Mesenteric fat pad (tissue), 1 donor: Measurements from ENCODE around the gene SLC12A7. TPM values are rescaled to one million over a fixed set of nuclear protein-coding genes. Genes with fewer than 3 reads are reported as not detected.

Experiments used
- DNase-seq: peaks from one replicate; pipeline ENCODE4 v3.0.0-alpha.2; 2020; ENCODE audit warnings: low spot score
- total RNA-seq: library from RNA; stranded (reverse); fragmentation: NEBNext Ultra II Directional; extraction: Animal tissue kit (Norgen Biotek cat#: 25700); gene quantifications from one replicate; pipeline ENCODE4 v1.2.1, GENCODE V29; 2021
- donor health status: DM: yes; HTN: yes; CAD: no.

The SLC12A7 gene
- total RNA-seq, 1 donor from 2014 or later: 39.4 TPM

DNA sequence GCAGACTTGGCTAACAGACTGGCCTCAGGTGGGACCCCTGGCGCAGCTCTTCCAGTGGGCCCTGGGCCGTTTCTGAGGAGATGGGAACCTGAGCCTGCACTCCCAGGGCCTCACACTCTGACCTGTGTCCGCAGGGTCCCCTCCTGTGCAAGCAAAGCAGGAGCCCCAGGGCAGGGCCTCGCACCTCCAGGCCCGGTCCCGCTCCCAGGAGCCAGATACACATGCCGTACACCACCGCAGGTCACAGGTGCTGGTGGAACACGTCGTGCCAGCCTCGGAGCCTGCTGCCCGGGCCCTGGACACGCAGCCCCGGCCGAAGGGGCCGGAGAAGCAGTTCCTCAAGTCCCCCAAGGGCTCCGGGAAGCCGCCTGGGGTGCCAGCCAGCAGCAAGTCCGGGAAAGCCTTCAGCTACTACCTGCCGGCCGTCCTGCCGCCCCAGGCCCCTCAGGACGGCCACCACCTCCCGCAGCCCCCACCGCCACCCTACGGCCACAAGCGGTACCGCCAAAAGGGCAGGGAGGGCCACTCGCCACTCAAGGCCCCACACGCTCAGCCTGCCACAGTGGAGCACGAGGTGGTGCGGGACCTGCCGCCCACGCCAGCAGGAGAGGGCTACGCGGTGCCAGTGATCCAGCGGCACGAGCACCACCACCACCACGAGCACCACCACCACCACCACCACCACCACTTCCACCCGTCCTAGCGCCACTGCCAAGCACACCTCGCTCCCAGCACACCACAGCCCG, 74.0 kb downstream of the SLC12A7 start:
- DNase-seq: no peak

DNA sequence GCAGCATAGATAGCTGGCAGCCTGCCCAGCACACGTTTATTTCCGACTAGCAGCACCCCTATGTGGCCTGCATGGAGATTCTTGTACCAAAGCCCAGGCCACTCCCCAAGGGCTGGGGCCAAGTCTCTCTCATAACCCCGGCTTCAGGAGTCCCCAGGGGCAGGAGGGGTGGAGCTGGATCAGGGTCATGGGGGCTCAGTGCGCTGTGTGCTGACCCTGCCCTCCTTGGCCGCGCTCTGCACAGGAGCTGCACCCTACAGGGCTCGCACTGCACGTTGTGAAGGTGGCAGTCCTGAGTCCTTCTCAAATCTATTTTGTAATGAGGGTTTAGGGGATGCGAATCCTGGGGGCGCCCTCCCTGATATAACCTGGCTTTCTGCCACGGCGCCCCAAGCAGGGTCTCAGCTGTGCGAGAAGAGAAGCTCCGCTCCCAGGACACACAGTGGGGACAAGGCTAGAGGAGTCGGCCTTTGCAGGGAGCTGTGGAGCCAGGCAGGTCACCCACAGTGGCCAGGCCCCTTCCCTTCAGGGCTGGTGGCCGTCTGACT, 74.7 kb downstream of the SLC12A7 start:
- DNase-seq: no peak

DNA sequence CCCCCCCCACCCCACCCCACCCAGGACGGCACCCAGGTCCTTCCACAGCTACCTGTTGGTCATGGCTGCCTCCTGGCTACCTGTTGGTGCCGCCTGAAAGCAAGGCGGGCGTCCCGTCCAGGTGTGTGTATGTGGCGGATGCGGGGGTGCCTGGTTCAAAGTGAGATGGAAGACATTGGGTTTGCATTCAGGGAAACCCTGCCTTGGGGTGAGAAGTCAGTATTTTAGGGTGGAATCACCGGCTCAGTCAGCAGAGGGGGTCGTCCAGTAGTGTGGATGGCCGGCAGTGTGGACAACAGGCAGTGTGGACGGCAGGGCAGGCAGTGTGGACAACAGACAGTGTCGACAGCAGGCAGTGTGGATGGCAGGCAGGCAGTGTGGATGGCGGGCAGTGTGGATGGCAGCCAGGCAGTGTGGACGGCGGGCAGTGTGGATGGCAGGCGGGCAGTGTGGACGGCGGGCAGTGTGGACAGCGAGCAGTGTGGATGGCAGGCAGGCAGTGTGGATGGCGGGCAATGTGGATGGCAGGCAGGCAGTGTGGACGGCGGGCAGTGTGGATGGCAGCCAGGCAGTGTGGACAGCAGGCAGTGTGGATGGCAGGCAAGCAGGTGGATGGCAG, 75.2 kb downstream of the SLC12A7 start:
- no peak for DNase-seq

DNA sequence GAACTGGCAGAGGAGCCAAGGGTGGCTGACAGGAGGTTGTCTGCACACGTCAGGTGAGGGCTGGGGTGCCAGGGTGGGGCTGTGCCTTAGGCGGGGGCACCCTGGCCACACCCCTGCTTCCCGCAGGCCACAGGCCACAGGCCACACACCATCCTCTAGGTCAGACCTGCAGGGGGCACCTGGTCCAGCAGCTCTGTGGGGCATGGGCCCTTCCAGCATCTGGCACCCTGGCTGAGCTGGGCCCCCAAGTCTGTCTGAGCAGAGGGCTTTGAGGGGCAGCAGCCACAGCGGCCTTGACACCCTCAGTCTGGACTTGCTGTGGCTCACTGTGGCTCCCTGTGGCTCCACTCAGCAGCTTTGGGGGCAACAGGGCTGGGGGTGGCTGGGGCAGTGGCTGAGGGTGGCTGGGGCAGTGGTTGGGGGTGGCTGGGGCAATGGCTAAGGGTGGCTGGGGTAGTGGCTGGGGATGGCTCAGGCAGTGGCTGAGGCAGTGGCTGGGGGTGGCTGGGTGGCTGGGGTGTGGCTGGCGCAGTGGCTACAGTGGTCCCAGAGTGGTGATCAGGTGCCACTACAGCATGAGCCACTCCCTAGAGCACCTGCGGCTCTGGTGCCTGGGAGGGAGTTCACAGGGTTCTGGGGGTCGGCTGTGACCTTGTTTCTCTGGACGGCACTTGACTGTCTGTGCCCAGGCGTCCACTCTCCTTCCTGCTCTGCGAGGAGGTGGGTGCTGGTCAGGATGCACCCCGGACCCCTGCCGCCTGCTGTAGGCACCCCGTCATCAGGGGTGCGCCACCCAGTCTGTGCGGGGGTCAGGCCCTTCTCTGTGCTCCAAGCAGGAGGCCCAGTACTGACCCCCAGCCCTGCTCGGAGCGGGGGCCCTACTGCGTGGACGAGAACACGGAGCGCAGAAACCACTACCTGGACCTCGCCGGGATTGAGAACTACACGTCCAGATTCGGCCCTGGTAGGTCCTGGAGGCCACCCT, 76.2 kb downstream of the SLC12A7 start:
- no peak for DNase-seq

DNA sequence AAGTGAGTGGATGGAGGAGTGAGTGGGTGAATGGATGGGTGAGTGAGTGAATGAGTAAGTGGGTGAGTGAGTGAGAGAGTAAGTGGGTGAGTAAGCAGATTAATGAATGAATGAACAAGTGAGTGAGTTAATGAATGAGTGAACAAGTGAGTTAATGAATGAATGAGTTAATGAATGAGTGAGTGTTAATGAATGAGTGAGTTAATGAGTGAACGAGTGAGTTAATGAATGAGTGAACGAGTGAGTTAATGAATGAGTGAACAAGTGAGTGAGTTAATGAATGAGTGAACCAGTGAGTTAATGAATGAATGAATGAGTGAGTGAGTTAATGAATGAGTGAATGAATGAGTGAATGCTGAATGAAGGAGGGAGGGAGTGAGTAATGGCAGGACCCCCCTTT, 76.9 kb downstream of the SLC12A7 start:
- DNase-seq: no peak

DNA sequence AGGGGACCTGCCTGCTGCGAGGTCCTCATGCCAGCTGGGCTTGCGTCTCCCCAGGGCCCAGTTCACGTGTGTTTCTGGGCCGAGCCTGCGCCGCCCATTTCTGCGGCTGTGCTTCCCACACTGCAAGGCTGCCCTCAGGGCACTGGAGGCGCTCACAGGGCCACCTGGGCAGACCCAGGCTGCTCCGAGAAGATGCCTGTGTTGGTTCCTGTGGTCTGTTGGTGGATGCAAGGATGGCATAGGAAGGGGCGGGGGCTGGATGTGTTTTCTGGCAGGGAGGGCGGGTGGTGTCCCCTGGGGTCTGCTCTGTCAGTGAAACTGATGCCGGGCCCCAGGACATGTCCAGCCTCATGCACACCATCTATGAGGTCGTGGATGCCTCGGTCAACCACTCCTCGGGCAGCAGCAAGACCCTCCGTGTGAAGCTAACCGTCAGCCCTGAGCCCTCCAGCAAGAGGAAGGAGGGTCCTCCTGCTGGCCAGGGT, 77.4 kb downstream of the SLC12A7 start:
- DNase-seq: no peak

DNA sequence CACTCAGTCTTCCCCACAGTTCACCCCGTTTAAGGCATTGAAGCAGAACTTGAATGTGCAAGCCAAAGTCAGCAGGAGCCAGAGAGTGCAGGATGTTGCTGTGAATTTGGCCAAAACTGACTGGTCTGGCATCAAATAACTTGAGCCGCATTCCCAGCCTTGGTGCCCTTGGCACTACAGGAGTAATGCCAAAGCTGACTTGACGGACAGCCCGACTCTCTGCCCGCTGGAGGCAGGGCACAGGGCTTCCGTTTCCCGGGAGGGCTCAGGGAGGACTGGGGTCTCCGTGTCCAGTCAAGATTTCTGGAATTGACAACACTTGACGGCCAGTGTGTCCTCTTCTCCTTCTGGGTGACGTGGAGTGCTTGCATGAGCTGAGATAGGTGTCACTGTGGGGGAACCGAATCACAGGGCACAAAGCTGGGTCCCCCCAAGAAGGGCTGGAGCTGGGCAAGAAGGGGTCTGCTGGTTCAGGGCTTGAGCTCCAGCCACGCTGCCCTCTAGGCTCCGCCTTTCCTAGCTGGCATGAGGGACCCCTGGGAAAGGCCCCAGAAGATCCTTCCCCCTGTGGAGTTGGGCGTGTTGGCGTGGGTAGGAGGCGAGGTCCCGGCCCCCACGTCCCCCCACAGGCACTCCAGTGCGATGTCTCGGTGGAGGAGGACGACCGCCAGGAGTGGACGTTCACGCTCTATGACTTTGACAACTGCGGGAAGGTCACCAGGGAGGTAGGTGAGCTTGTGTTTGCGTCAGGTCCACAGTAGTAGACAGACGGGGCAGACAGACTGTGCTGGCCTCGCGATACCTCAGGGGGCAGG, 78.0 kb downstream of the SLC12A7 start:
- DNase-seq: no peak

DNA sequence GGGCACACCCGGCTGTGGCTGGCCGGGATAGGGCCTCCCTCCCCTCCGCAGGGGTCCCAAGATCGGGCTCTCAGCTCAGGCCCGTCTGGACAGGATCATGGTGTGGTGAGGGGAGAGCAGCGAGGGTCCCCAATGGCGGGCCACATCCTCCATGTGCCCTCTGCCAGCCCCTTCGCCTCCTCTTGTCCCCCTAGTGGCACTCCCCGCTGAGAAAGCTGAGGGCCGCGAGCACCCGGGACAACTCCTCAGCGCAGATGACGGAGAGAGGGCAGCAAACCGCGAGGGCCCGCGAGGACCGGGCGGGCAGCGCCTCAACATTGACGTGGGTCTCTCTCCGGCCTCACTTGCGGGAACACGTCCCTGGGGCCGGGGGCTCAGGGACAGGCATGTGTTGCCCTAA, 78.7 kb downstream of the SLC12A7 start:
- DNase-seq: no peak

DNA sequence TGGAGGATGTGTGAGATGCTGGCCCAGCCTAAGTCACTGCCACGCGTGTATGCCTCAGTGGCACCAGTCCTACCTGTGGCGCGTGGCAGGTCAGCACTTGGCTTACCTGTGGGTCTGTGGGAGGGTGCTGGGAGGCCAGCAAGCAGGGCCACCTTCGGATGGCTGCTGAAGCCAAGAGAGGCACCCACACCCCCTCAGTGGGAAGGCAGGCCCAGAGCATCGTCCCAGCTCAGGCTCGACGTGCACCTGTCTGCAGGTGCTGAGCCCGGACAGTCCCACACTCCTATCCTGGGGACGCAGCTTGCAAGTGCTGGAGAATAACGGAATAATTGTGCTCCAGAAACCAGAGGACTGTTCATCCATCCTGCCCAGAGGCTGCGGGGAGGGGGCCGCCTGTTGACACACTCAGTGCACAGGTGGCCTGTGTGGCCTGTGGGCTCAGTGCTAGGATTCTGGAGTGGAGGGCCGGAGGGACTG, 79.3 kb downstream of the SLC12A7 start:
- DNase-seq: no peak

DNA sequence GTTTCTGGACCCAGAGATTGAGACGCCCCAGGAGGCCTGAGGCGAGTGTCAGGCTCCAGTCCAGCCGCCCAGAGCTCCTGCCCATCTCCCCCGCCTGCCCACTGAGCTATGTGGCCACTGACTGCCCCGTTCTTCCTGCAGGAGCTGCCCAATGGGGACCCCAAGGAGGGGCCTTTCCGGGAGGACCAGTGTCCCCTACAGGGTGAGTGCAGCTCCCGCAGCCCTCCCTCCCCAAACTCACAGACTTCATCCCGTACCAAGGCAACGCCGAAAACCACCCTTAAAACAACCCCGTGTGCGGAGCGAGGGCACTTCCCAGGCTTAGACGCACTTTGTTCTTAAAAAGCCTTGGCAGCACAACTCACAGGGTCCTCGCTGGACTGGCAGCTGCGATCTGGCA, 79.9 kb downstream of the SLC12A7 start:
- no peak for DNase-seq

DNA sequence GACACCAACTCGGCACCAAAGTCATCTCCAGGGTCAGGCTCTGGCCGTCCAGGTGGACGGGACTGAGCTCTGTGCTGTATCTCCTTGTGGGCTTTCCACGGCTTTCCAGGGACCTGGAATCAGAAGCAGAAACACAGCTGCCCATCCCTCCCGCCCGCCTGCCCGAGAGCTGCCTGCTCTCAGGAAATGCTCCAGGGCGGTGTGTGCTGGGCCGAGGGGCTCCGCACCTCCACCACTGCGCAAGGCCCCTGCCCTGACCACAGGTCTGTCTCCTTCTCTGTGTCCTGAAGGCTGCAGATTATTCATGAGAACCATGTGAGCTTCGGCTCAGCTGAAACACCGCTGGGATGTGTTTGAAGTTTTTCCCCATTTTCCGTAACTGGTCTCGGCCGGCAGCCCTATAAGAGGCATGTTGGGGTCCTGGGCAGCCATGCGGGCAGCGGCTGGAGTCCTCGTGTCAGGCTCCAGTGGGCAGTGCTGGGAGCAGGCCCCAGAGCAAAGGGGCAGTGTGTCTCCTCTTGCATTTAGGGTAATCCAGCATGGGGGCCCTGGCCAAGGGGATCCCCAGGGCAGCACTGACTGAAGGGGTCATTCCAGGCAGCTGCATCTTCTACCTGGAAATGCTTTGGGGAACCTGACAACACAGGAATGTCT, 80.4 kb downstream of the SLC12A7 start:
- DNase-seq: no peak

DNA sequence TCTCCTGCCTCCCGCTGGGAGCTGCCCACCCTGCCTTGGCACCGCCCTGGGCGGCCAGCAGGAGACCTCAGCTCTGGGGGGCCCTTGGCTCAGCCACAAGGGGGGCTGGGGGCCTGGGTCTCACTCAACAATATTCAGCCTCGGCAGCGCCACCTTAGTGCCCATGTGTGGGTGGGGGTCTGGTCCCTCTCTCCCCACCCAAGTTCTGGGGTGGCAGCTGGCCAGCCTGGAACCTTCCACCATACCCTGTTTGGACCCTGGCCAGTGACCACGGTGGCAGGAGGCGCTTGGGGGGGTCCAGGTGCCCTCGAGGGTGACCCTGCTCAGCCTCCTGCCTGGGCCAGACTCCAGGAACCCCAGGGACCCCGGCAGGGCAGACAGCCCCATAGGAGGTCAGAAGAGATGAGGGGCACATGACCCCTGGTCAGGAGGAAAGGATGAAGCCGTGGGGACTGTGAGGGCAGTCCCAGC, 81.0 kb downstream of the SLC12A7 start:
- DNase-seq: no peak

DNA sequence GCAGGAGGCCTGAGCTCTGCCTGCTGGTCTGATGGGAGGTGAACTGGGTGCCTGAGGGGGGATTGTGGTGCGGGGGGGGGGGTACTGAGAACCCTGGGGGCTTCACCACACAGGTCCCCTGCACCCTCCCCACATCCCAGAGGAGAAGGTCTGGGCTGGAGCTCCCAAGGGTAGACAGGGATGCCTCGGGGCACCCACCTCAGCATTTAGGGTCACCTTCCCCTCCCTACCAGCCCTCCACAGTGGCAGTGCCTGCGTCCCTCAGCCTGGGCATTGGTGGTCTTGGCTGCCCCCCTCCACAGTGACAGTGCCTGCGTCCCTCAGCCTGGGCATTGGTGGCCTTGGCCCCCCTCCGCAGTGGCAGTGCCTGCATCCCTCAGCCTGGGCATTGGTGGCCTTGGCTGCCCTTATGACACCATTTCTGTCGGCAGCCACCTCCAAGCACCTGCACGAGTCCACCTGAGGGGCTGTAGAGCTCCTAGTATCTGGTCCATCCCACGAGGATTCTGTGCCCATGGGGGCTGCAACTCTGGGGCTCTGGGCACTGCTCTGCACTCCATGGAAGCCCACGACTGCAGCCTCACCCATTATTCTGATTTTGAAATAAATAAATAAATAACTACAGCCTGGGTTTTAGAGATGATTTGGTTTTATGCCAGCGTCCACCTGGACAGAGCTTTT, 81.8 kb downstream of the SLC12A7 start:
- no peak for DNase-seq

DNA sequence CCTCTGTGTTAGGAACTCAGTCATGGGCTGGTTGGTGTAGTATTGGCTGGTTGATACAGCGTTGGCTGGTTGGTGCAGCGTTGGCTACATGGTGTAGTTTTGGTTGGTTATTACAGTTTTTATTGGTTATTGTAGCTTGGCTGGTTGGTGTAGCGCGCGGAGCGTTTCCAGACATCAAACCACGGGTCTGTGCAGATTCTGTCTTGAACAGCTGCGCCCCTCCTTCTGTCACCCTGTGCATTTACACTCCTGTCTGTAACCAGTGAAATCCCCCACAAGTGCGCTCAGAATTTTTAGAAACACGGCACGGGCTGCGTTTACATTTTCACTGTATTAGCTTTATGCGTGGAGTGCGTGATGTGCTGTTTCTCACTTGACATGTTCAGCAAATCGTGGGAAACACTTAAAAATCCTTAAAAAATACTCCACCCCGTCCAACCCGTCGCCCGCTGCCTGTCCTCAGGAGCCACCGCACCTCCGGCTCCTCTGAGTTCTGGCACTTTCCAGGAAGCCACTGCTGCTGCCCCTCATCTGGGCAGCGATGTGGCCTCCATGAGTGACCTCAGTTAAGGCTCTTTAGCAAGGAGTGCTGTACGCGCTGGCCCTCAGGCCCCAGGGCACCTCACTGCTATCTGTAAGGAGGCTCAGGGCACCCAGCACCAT, 82.5 kb downstream of the SLC12A7 start:
- DNase-seq: no peak

DNA sequence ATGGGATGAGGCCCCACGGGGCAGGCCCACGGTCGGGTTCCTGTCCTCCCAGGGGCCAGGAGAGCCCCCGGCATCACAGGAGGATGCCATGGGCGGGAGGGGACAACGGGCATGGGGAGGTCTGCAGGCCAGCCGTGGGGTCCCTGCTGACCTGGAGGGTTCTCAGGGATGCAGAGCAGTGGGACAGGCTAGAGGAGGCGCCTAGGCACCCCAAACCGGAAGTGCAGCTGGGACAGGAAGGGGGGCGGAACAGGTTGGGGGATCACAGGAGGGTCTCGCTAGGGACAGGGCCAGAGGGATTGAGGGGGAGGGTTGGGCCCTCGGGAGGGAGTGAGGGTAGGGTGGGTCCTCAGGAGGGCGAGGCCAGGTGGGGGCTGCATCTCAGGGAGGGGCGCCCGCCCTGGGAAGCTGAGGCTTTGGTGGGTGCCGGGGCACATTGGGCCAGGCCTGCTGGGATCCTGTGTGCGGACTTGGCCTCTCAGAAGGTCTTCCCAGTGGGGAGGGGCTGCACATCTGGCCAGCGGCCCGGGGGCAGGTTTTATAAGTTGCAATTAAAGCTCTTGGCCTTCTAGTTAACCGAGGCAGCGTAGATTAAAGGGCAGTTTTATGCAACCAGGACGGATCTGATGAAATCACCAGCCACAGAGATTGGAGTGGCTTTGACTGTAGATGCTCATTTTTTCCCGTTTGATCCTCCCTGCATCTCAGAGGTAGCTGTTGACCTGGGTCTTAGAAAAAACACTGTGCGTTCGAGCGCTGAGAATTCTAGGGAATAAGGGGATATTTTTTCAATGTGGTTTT, 83.2 kb downstream of the SLC12A7 start:
- DNase-seq: no peak

DNA sequence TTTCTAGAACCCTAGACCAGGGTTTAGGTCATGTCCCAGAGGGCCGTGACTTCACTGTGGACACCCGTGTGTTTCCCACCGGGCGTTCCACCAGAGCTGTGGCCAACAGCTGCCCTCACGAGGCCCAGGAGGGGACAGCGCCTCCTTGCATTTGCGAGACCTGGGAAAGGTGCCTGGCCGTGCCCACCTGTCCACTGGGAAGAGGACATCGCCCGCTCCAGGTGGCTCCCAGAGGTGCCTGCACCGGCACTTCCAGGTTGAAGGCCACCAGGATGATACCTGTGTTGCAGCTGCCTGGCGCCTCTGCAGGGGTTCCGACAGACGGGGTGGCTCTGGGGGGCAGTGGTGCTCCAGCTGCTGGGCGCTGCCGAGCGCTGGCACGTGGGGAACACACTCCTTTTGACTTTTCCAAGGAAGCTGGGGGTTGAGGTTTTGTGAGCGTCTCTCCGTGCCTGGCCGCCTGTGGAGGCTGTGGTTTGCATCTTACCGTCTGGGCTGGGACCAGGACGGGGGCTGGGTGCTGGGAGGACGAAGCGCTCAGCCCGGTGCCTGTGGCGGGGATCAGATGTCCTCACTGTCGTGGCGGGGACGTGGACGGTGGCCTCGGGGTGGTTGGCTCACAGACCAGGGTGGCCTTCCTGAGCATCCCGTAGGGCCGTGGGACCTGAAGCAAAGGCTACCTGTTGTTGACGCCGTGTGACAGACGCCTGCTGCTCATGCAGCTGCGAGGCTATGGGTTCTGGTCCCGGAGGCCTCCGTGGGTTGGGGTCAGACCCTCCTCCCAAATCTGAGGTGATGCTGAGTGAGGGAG, 84.0 kb downstream of the SLC12A7 start:
- DNase-seq: no peak
